ENCODE data around the gene PDLIM3.

DNA sequence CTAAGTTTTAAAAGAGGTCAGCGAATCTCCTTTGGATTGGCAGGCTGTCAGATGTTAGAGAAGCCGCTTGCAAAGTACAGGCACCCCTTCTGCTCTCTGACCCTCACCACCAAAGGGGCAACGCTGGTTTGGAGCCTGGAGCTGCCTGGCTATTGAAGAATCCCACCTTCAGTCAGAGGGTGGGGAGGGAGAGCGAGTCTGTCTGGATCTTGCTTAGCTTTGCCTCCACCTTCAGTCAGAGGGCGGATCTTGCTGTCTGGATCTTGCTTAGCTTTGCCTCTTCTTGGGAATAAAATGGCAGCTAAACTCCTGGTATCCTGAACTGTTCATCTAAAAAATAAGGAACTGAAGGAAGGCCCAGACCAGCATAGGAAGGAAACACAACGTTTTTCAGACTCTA is 71.1 kb downstream of the PDLIM3 start:
- TF ChIP-seq, protein P1, sequence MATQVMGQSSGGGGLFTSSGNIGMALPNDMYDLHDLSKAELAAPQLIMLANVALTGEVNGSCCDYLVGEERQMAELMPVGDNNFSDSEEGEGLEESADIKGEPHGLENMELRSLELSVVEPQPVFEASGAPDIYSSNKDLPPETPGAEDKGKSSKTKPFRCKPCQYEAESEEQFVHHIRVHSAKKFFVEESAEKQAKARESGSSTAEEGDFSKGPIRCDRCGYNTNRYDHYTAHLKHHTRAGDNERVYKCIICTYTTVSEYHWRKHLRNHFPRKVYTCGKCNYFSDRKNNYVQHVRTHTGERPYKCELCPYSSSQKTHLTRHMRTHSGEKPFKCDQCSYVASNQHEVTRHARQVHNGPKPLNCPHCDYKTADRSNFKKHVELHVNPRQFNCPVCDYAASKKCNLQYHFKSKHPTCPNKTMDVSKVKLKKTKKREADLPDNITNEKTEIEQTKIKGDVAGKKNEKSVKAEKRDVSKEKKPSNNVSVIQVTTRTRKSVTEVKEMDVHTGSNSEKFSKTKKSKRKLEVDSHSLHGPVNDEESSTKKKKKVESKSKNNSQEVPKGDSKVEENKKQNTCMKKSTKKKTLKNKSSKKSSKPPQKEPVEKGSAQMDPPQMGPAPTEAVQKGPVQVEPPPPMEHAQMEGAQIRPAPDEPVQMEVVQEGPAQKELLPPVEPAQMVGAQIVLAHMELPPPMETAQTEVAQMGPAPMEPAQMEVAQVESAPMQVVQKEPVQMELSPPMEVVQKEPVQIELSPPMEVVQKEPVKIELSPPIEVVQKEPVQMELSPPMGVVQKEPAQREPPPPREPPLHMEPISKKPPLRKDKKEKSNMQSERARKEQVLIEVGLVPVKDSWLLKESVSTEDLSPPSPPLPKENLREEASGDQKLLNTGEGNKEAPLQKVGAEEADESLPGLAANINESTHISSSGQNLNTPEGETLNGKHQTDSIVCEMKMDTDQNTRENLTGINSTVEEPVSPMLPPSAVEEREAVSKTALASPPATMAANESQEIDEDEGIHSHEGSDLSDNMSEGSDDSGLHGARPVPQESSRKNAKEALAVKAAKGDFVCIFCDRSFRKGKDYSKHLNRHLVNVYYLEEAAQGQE (IDR thresholded peaks at IDR 0.05; ENCODE audit: unreplicated experiment) = no peak
- TF ChIP-seq, protein P2, sequence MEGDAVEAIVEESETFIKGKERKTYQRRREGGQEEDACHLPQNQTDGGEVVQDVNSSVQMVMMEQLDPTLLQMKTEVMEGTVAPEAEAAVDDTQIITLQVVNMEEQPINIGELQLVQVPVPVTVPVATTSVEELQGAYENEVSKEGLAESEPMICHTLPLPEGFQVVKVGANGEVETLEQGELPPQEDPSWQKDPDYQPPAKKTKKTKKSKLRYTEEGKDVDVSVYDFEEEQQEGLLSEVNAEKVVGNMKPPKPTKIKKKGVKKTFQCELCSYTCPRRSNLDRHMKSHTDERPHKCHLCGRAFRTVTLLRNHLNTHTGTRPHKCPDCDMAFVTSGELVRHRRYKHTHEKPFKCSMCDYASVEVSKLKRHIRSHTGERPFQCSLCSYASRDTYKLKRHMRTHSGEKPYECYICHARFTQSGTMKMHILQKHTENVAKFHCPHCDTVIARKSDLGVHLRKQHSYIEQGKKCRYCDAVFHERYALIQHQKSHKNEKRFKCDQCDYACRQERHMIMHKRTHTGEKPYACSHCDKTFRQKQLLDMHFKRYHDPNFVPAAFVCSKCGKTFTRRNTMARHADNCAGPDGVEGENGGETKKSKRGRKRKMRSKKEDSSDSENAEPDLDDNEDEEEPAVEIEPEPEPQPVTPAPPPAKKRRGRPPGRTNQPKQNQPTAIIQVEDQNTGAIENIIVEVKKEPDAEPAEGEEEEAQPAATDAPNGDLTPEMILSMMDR (conservative IDR thresholded peaks at IDR 0.05; ENCODE audit: low read depth in 2 of 2) = peak in 1 of 2 experiments; percentile 59; a peak in 2 of 4 replicates
- TF ChIP-seq EZH2 (IDR thresholded peaks at IDR 0.05; ENCODE audit: low read depth, unreplicated experiment) (no peak), STAT1 (IDR thresholded peaks at IDR 0.05; ENCODE audit: unreplicated experiment) (no peak), POLR2AphosphoS5 (IDR thresholded peaks at IDR 0.05; ENCODE audit: low read depth) (no peak), EZH2phosphoT487 (IDR thresholded peaks at IDR 0.05; ENCODE audit: unreplicated experiment) (no peak)

Data from GM23338 (cell line).